IMR-90 (cell line): ENCODE data around the gene NEK2. TPM values are rescaled to one million over a fixed set of nuclear protein-coding genes. Genes with fewer than 3 reads are reported as not detected.

Source experiments
- ATAC-seq: fragments of 200-7000 bp; cut with Tn5 transposase; 2 replicates; pipeline ENCODE4 v1.9.1; 2020; ENCODE audit warnings: low read depth, mild to moderate bottlenecking, moderate library complexity
- BruUV-seq: library from RNA; stranded (reverse); fragments of 400-500 nt; replicated peaks from 2 replicates; lab custom pipeline; 2021; lab: Mats Ljungman, UMichigan
- CTCF ChIA-PET: fragments of 300-600 bp; formaldehyde crosslinking; extraction: SDS; loops from one replicate; lab custom pipeline; 2021; ENCODE audit warnings: antibody characterized with exemption; lab: Yijun Ruan, JAX
- POLR2A ChIA-PET: fragments of 300-600 bp; sonication (Branson Sonifier 250); formaldehyde crosslinking; loops from one replicate; lab custom pipeline; 2022; ENCODE audit warnings: antibody characterized with exemption; ENCODE audit not compliant: unreplicated experiment; lab: Charles Lee
- DNase-seq: peaks from one replicate; pipeline ENCODE4 v3.0.0; 2013
- H2AFZ ChIP-seq: replicated peaks from 2 replicates; pipeline ENCODE3; 2013; ENCODE audit warnings: low read length, mild to moderate bottlenecking; ENCODE audit not compliant: poor library complexity
- H2AK5ac ChIP-seq: 2 replicates; pipeline ENCODE4 v1.6.1; 2013; ENCODE audit warnings: low read depth, low read length, inconsistent platforms
- H2AK9ac ChIP-seq: replicated peaks from 2 replicates; pipeline ENCODE3; 2013; ENCODE audit warnings: mild to moderate bottlenecking, low read depth, low read length, moderate library complexity; ENCODE audit not compliant: poor library complexity
- H2BK120ac ChIP-seq: 2 replicates; pipeline ENCODE4 v1.6.1; 2013; ENCODE audit warnings: low read depth, low read length, inconsistent platforms
- H2BK15ac ChIP-seq: 3 replicates; pipeline ENCODE4 v1.6.1; 2013; ENCODE audit warnings: low read depth, low read length, inconsistent platforms
- H2BK20ac ChIP-seq: 2 replicates; pipeline ENCODE4 v1.6.1; 2013; ENCODE audit warnings: low read depth, mild to moderate bottlenecking, inconsistent platforms, low read length, moderate library complexity
- H2BK5ac ChIP-seq: 2 replicates; pipeline ENCODE4 v1.6.1; 2013; ENCODE audit warnings: mild to moderate bottlenecking, low read depth, low read length, inconsistent platforms; ENCODE audit not compliant: poor library complexity, severe bottlenecking
- H3K14ac ChIP-seq: replicated peaks from 2 replicates; pipeline ENCODE4 v1.6.1; 2013; ENCODE audit warnings: low read depth, low read length, inconsistent platforms
- H3K18ac ChIP-seq: 2 replicates; pipeline ENCODE4 v1.6.1; 2013; ENCODE audit warnings: low read depth, low read length, control low read depth
- H3K23ac ChIP-seq: 2 replicates; pipeline ENCODE4 v1.6.1; 2013; ENCODE audit warnings: low read depth, low read length, inconsistent platforms
- H3K27ac ChIP-seq: 2 replicates; pipeline ENCODE4 v1.5.1; 2013; ENCODE audit warnings: mild to moderate bottlenecking, control low read depth, low read length; ENCODE audit not compliant: insufficient read depth
- H3K27me3 ChIP-seq: 2 replicates; pipeline ENCODE4 v1.6.1; 2013; ENCODE audit warnings: low read length; ENCODE audit not compliant: control insufficient read depth, insufficient read depth
- H3K36me3 ChIP-seq: 2 replicates; pipeline ENCODE4 v1.6.1; 2013; ENCODE audit warnings: low read length, mixed read lengths; ENCODE audit not compliant: control insufficient read depth, insufficient read depth
- H3K4ac ChIP-seq: 2 replicates; pipeline ENCODE4 v1.6.1; 2013; ENCODE audit warnings: low read depth, low read length, inconsistent platforms
- H3K4me1 ChIP-seq: 2 replicates; pipeline ENCODE4 v1.6.1; 2013; ENCODE audit warnings: low read length, mixed read lengths; ENCODE audit not compliant: control insufficient read depth, insufficient read depth
- H3K4me2 ChIP-seq: 2 replicates; pipeline ENCODE4 v1.6.1; 2013; ENCODE audit warnings: low read depth, mild to moderate bottlenecking, control low read depth, low read length, moderate library complexity
- H3K4me3 ChIP-seq: 2 replicates; pipeline ENCODE4 v1.5.1; 2013; ENCODE audit warnings: low read depth, mild to moderate bottlenecking, control low read depth, low read length, moderate library complexity; ENCODE audit not compliant: insufficient read depth
- H3K56ac ChIP-seq: 2 replicates; pipeline ENCODE4 v1.6.1; 2013; ENCODE audit warnings: low read length, inconsistent platforms; ENCODE audit not compliant: insufficient read depth; ENCODE audit errors: extremely low read depth
- H3K79me1 ChIP-seq, 2 experiments: 2 replicates each; pipeline ENCODE4 v1.6.1; 2013; ENCODE audit warnings: low read length in 2 of 2, inconsistent platforms in 1 of 2, low read depth in 1 of 2
- H3K9ac ChIP-seq: 2 replicates; pipeline ENCODE4 v1.6.1; 2013; ENCODE audit warnings: low read depth, low read length, control low read depth
- H3K9me1 ChIP-seq: 2 replicates; pipeline ENCODE4 v1.6.1; 2013; ENCODE audit warnings: low read length, inconsistent platforms; ENCODE audit not compliant: insufficient read depth
- H3K9me3 ChIP-seq: 2 replicates; pipeline ENCODE4 v1.6.1; 2013; ENCODE audit warnings: low read length; ENCODE audit not compliant: control insufficient read depth, insufficient read depth
- H4K20me1 ChIP-seq: 2 replicates; pipeline ENCODE4 v1.6.1; 2013; ENCODE audit warnings: low read length, inconsistent platforms; ENCODE audit not compliant: insufficient read depth
- H4K5ac ChIP-seq: 2 replicates; pipeline ENCODE4 v1.6.1; 2013; ENCODE audit warnings: mild to moderate bottlenecking, low read depth, low read length, control low read depth
- H4K8ac ChIP-seq, 2 experiments: 2 replicates each; pipeline ENCODE4 v1.6.1; 2013; ENCODE audit warnings: low read depth in 2 of 2, low read length in 2 of 2, control low read depth in 1 of 2, inconsistent platforms in 1 of 2
- H4K91ac ChIP-seq: 2 replicates; pipeline ENCODE4 v1.6.1; 2013; ENCODE audit warnings: low read depth, low read length, inconsistent platforms; ENCODE audit not compliant: insufficient read depth
- CEBPB ChIP-seq: IDR thresholded peaks from 2 replicates; pipeline ENCODE4 v1.6.1; 2012; ENCODE audit warnings: low read depth, low read length, improper control_type of control experiment
- CHD1 ChIP-seq: IDR thresholded peaks from 2 replicates; pipeline ENCODE4 v1.6.1; 2012; ENCODE audit warnings: low read depth, low read length, improper control_type of control experiment
- FOS ChIP-seq: fragments of 150-350 bp; IDR thresholded peaks from 2 replicates; pipeline ENCODE4 v1.6.1; 2016; ENCODE audit warnings: low read depth, low read length
- MAFK ChIP-seq: IDR thresholded peaks from 2 replicates; pipeline ENCODE4 v1.6.1; 2012; ENCODE audit warnings: low read depth, low read length, improper control_type of control experiment
- NFE2L2 ChIP-seq: fragments of 150-350 bp; IDR thresholded peaks from 2 replicates; pipeline ENCODE4 v1.6.1; 2016; ENCODE audit warnings: low read depth, mild to moderate bottlenecking, low read length
- RAD21 ChIP-seq: IDR thresholded peaks from 2 replicates; pipeline ENCODE4 v1.6.1; 2012; ENCODE audit warnings: low read length, improper control_type of control experiment
- SMC3 ChIP-seq: fragments of 150-350 bp; IDR thresholded peaks from 2 replicates; pipeline ENCODE4 v1.6.1; 2016; ENCODE audit warnings: low read depth, mild to moderate bottlenecking, antibody characterized with exemption, low read length, moderate library complexity
- WGBS, 2 experiments: methylation state at CpG; one replicate each; pipeline versions ENCODE4 v1.1.5 to v1.1.7; 2013; ENCODE audit warnings: missing lambda C conversion rate in 2 of 2; ENCODE audit not compliant: insufficient read length in 1 of 2; ENCODE audit errors: extremely low coverage in 2 of 2; 5-methylcytosine and 5-hydroxymethylcytosine counted together
- dilution Hi-C: fragments of 300-500 bp; cut with HindIII; formaldehyde crosslinking; loops from one replicate; pipeline ENCODE4 v1.14.3; 2018; ENCODE audit warnings: low sequenced_read_pairs; ENCODE audit not compliant: unreplicated experiment
- in situ Hi-C: fragments of 300-500 bp; cut with MboI; formaldehyde crosslinking; loops from 3 replicates; pipeline ENCODE4 v1.14.3; 2019; ENCODE audit warnings: low sequenced_read_pairs, inconsistent platforms, mixed read lengths
- intact Hi-C: fragments of 100-400 bp; cut with micrococcal nuclease; formaldehyde crosslinking; loops from 2 replicates; pipeline ENCODE4 v1.10.0; 2022
- polyA plus RNA-seq, 3 experiments: library from polyadenylated mRNA; depleted of rRNA; stranded (reverse); fragments of >200 nt; gene quantifications; 2 replicates each; pipeline ENCODE4 v1.2.3, GENCODE V29; 2012; ENCODE audit warnings: low replicate concordance in 1 of 3
- total RNA-seq: library from RNA; depleted of rRNA; stranded (reverse); fragments of >200 nt; gene quantifications from 2 replicates; pipeline ENCODE4 v1.2.3, GENCODE V29; 2012
- TF ChIP-seq, protein P1 (sequence below): fragments of 150-350 bp; IDR thresholded peaks from 2 replicates; pipeline ENCODE4 v1.6.1; 2016; ENCODE audit warnings: low read depth, mild to moderate bottlenecking, low read length, moderate library complexity, borderline replicate concordance

The NEK2 gene
- total and polyA plus RNA-seq, 2 of the 4 experiments (the other 2 are of a cell fraction) = 9.9 to 26.0 TPM

- no peak overlapping the region for H3K27ac ChIP-seq
- H3K4ac ChIP-seq = no peak overlapping the region
- no peaks in the 10 kb centered on the region for H3K36me3 ChIP-seq
- no peak overlapping the region for H2BK120ac ChIP-seq
- no peaks in the 10 kb centered on the region for H4K20me1 ChIP-seq
- H3K4me1 ChIP-seq = peaks cover 3% of the 10 kb centered on the region; the same call in 1 of the 2 replicates
- ChIA-PET POLR2A (no interaction called here), CTCF (interaction anchor here (1.6 kb wide), 1 partner anchor 97 kb away, joined by 4 read pairs; the partner anchor contains the start of gene SLC30A1)
- H4K91ac ChIP-seq = no peak overlapping the region
- TF ChIP-seq MAFK (no peak), FOS (no peak), CHD1 (no peak), SMC3 (no peak), RAD21 (no peak), NFE2L2 (no peak), CEBPB (no peak)
- TF ChIP-seq, protein P1, sequence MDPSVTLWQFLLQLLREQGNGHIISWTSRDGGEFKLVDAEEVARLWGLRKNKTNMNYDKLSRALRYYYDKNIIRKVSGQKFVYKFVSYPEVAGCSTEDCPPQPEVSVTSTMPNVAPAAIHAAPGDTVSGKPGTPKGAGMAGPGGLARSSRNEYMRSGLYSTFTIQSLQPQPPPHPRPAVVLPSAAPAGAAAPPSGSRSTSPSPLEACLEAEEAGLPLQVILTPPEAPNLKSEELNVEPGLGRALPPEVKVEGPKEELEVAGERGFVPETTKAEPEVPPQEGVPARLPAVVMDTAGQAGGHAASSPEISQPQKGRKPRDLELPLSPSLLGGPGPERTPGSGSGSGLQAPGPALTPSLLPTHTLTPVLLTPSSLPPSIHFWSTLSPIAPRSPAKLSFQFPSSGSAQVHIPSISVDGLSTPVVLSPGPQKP = no peak
- no peaks in the 10 kb centered on the region for H3K9me3 ChIP-seq
- WGBS, 2 experiments = 35% methylated on average over 10 of the region's 19 CpGs; no CpG with 5 or more reads in 1 of the 2 experiments
- H3K23ac ChIP-seq = no peak overlapping the region
- intact Hi-C loops (no loop called here), in situ Hi-C loops (loop anchor here (25.0 kb wide), 1 partner anchor 686 kb away; no protein-coding TSS in a partner anchor), dilution Hi-C loops (no loop called here)
- H4K5ac ChIP-seq = no peak overlapping the region
- no peak overlapping the region for H2BK15ac ChIP-seq
- ATAC-seq (no peak), DNase-seq (no peak)
- H2AK9ac ChIP-seq = no peak overlapping the region
- H3K4me3 ChIP-seq = peak overlapping the region; percentile 87
- no peak overlapping the region for H2BK20ac ChIP-seq
- H3K18ac ChIP-seq = no peak overlapping the region
- H2AFZ ChIP-seq = peak overlapping the region; percentile 93
- H2BK5ac ChIP-seq = no peak overlapping the region
- H3K56ac ChIP-seq = no peak overlapping the region
- no peaks in the 10 kb centered on the region for H3K9me1 ChIP-seq
- H3K79me1 ChIP-seq = peaks cover 11 to 12% of the 10 kb centered on the region in 2 experiments
- no peaks in the 10 kb centered on the region for H3K27me3 ChIP-seq
- no TSS peak for BruUV-seq
- no peak overlapping the region for H3K9ac ChIP-seq
- no peak overlapping the region for H4K8ac ChIP-seq
- peak overlapping the region; percentile 99 for H3K4me2 ChIP-seq
- no peak overlapping the region for H2AK5ac ChIP-seq
- no peak overlapping the region for H3K14ac ChIP-seq
Measured at GRCh38 chr1:211676106-211676583, 724 bp upstream of the NEK2 start.
